GM19035 (cell line): ENCODE data around the gene CD300C.
"Not testable (repeated sequence)": the region's sequence is repeated elsewhere in the genome, so short reads cannot be mapped to it uniquely, and the experiment has no call there.

Experiments used
- ATAC-seq: cut with Tn5 transposase; IDR thresholded peaks from one replicate; pipeline ENCODE4 v1.9.1; 2021; ENCODE audit not compliant: unreplicated experiment

CD300C gene

DNA sequence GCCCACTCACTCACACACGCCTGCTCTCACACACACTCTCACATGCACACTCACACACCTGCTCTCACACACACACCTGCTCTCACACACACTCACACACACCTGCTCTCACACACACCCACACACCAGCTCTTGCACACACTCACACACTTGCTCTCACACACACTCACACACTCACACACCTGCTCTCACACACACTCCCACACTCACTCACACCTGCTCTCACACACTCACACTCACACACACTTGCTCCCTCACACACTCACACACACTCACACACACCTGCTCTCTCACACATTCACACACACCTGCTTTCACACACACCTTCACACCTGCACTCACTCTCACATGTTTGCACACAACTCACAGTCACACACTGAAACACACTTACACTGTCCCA, 17.4 kb upstream of the CD300C start:
- ATAC-seq = no peak

DNA sequence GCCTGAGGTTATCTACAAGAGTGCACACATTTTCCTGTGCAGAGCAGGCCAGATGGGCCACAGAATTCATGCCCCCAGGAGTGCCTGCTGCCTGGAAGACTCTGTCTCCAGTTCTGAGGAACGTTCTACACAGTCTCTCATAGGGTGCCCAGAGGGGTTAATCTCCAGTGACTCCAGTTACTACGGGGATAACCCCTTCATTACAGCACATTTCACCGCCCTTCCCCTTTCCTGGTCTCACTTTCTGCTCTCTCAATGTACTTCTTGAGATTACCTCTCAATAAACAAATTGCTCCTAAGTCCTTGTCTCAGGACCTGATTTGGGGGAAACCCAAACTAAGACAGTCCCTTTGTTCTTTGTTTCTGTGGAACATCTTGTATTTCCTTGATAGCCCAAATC, 15.7 kb upstream of the CD300C start:
- no peak for ATAC-seq

DNA sequence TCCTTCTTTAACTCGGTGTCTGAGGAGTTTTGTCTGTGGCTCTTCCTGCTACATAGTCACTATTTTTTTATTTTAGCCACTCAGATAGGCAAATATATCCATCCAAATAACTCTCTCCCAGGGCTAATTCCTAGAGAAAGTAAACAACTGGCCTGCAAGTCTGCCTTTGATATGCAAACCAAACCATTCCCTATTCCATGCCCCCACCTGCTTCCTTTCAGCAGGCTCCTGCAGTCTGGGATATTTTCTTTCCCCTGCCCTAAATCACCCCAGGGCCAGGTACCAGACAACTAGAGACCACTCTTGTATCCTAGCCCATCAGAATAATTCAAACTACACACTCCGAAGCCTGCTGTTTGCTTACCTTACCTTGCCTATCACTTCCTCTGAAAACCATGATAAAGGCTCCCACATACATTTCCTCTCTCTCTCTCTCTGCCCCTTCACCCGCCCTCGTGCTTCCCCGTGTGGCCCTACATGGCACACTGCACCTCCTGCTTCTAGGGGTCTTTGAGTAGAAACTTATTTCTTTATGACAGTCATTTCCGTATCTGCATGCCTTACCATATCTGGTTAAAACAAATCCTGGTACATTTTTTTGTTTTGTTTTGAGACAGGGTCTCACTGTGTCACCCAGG, 13.1 kb upstream of the CD300C start:
- no peak for ATAC-seq

DNA sequence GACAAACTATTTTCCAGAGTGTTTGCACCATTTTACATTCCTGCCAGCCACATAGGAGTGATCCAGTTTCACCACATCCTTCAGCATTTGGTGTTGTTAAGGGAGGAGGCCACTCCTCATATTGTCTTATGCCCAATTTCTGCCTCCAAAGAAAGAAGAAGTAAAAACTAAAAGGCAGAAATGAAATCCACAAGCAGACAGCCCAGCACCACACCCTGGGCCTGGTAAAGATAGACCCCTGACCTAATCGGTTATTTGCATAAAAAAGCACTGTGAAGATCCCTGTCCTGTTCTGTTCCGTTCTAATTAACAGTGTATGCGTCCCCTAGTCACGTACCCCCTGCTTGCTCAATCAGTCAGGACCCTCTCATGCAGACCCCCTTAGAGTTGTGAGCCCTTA, 12.5 kb upstream of the CD300C start:
- ATAC-seq = not testable (repeated sequence)

DNA sequence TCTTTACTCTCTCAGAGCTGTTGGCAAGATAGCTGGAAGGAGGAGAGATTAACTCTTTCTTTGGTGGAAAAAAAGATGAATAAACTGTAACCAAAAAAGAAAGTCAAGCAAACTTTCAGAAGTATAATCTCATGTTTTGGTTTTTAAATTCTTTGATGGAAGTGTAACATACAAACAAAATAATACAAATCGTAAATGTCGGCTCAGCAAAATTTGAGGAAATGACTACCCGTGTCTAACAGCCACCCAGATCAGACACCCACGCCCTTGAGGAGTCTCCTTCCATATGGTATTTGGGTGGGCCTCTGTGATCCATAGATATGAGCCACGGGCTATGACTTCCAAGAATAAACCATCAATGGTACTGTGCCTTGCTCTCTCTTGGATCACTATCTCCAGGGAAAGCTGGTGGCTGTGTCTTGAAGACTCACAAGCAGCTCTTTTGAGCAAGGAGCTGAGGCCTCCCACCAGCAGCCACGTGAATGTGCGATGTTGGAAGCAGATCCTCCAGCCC, 9.6 kb upstream of the CD300C start:
- no peak for ATAC-seq

DNA sequence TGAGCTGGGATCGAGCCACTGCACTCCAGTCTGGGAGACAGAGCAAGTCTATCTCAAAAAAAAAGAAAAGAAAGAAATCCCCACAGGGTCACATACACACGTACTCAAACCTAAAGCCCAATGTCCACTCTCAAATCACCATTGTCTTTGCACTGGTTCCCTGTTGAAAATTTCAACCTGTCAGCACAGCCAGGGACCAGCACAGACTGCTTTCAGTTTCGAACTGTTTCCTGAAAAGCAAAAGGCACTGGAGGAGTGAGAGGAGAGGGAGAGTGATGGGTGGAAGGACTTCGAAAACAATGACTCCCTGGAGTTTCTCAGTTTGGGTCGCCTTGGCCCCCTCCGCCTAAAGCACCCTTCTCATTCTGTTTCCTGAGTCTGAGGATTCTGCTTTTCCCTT, 9.0 kb upstream of the CD300C start:
- no peak for ATAC-seq

DNA sequence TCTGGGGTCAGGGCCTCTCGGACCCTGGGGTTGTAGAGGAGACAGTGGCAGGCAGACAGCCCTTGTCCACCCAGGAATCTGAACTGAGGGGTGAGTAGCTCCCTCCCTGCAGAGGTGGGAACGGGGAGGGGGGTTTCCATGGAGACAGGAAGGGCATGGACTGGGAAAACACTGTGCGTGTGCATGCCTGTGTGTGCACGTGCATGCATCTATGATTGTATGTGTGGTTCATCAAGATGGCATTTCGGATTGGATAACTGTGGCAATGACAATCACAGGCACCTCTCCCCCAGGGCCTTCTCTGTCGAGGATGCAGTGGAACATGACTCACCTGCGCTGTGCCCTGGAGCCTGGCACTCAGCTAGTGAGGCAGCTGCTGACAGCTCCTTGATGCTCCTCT, 6.1 kb upstream of the CD300C start:
- no peak for ATAC-seq

DNA sequence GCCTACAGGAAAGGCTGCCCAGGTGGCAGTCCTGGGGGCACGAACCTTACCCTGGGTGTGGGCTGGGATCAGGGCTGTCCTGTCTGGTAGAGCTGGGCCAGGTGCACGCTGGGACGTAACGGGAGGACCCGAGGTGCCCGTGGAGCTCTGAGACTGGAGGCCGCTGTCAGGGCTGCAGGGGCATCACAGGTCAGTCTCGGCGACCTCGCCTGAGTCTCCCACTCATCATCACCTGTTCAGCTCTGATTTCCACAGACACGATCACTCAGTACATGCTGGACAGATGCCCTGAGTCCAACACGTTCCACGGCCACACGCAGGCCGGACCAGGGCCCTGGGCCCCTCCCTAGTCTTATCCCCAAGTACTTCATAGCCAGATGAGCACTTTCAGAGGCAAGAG, 4.7 kb upstream of the CD300C start:
- ATAC-seq = no peak

DNA sequence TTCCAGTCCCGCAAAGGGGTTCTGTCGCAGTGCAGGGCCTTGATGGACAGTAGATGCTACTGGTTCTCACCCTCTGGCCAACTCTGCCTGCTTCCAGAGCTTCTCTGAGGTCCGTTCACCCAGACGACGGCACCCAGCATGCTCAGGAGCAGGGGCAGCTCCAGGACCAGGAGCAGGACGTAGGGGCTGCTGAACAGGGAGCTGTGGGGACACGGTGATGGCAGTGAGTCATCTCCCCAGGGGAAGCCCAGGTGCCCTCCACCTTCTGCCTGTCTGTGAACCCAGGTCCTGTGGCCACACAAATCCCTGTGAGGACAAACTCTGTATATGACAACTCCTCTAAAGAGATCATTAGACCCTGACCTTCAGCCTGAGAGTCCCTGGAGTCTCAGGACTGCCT, 3.4 kb upstream of the CD300C start:
- ATAC-seq = no peak

DNA sequence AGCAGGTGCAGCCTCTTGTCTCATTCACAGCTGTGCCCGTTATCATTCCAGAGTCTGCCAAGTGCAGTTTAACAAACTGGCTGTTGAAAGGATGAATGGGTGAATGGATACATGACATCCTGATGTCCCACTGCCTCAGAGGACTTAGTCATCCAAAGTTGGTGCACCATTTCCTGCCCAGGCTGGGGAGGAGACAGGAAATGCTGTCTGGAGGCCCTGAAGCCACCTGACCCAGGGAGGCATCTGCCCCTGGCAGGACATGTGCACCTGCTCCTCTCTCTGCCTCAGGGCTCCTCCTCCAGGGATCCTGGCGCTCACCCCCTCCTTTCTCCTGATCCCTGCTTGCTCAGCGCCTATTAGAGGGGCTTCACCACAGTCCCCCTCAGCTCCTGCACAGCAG, 1.8 kb upstream of the CD300C start:
- ATAC-seq = no peak

DNA sequence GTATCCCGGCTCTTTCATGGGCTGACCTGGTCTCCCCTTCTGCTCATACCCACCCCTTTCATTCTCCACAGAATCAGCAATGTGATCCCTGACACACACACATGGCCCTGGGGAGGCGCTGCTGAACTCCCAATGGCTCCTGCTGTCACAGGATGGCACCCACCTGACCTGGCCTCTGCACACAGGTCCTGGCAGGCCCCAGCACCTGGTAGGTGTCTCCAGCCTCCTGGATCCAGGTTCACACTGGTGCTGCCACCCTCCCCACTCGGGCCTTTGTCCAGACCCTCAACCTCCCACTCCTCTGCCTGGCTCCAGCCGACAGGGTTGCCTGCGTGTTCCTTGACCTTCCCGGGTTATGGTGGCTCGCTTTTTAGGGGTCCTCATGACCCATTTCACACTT, 1.3 kb upstream of the CD300C start:
- no peak for ATAC-seq

DNA sequence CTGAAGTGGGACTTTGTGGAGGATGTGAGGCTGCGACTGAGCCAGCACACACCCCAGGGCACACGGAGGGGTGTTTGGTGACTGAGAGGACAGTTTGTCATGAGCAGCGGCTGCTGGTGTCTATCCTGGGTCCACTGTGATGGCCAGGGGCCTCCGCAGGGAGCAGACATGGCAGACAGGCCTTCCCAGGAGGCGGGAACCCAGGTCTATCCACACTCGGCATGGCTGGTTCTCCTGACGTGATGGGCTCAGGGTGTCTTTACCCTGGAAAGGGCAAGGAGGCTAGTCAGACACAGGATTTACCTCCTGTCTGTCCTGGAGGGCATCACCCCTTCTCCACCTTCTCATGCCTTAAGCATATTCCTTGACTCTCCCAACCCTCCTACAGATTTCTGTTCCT, 671 bp upstream of the CD300C start:
- ATAC-seq = no peak

DNA sequence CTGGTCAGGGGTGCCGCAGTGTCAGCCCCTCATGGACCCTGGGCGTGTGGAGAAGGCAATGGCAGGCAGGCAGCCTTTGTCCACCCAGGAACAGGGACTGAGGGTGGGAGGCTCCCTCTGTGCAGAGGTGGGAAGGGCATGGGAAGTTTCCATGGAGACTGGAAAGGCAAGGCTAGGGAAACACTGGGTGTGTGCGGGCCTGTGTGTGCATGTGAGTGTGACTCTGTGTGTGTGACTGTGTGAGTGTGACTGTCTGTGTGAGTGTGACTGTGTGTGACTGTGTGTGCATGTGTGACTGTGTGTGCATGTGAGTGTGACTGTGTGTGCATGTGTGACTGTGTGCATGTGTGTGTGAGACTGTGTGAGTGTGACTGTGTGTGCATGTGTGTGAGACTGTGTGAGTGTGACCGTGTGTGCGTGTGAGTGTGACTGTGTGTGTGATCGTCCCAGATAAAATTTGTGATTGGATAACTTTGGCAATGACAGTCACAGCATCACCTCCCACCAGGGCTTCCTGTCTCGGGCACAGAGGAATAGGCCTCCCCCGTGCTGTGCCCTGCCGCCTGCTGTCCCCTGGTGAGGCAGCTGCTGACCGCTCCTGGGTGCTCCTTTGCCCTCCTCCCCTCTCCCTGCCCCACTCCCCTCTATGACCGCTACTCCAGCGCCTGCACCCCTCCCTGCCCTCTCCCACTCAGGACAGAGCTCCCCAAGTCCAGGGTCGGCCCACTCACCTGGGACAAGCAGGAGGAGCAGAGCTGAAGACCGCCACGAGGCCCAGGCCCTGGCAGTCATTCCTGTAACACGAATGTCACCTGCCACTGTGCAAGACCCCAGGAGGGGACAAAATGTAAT, 698 bp downstream of the CD300C start:
- no peak for ATAC-seq

DNA sequence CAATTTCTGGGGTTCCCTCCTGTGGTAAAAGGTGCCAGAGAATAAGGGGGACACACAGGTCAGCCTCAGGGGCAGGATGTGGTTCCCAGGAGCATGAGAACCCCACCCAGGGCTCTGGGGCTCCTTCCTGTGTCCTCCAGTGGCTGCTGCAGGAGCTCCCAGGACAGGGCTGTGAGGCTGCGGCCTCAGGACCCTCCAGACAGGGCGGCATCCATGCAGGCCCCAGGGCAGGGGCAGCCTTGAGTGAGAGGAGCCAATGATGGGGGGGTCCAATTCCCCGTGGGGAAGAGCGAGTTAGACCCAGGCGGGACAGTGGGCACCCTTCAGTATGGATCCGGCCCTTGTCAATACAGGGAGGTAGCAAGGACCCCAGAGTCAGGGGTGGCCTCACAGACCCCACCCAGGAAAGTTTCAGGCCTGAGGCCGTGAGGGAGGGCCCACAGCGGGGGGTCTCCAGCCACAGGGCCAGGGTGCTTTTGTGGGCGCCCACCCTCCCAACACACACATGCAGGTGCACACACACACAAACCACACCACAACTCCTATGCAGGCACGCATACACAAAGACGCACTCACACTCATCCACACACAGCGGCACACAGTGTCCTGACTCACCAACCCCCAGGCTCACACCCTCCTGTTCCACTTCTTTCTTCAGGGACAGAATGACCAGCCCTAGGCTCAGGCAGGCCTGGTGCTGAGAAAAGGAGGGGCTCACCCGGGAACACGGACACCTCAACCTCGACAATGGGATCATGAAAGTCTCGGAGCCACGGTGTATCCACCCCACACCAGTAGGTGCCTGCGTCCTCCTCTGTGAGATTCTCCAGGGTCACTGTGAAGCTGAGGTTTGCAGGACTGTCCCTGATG, 1.8 kb downstream of the CD300C start:
- no peak for ATAC-seq

DNA sequence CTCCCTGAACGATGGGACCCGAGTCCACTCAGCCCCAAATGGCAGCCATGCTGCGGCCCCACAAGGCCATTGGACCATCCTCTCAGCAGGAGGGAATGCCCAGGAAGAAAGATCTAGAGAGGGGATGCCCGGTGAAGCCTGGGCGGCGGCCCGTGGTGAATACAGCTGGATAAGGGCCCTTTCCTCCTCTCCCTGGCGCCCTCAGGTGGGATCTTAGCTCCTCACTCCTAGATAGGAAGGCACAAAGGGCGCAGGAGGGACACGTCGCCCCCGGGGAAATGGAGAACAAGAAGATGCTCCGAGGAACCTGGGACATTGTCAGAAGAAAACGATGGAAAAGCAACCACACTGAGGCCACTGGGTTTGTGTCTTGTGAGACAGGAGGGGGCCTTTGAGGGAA, 2.5 kb downstream of the CD300C start:
- ATAC-seq = no peak

DNA sequence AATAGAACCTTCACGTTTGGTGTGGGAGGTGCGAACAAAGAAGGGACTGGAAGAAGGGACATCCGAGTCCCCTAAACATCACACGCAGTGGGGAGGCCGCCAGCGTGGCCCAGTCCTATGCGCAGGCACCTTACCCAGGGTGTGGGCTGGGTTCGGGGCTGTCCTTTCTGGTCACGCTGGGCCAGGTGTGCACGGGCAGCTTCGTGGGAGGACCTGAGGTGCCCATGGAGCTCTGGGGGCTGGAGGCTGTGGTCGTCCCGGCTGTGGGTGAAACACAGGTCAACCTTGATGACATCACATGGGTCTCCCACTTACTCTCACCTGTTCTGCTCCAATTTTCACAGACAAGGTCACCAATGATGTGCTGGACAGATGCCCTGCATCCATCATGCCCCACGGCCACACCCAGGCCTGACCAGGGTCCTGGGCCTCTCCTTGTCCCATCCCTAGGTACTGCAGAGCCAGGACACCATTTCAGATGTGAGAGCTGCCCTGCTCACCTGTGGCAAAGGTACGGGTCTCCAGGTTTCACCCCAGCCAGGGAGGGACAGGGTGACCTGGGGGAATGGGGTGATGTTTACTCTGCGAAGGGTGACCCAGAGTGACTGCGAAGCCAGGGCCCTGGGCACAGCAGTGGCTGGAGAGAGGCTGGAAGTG, 3.1 kb downstream of the CD300C start:
- ATAC-seq = no peak

DNA sequence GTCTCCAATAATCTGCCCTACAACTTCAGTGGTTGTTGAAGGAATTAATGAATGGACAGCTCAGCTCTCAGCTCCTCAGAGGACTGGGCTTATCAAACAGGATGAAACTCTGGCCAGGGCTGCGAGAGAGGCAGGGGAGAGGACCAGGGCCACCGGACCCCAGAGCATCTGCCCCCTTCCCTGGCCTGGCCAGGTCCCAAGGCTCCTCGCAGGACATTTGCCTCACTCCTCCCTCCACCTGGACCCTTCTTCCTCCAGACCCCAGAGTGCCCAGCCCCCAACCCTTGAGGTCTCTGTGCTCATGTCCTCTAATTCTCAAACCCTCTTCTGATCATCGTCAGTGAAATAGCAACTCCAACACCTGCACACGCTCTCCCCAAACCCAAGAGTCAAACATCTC, 3.7 kb downstream of the CD300C start:
- ATAC-seq = no peak

DNA sequence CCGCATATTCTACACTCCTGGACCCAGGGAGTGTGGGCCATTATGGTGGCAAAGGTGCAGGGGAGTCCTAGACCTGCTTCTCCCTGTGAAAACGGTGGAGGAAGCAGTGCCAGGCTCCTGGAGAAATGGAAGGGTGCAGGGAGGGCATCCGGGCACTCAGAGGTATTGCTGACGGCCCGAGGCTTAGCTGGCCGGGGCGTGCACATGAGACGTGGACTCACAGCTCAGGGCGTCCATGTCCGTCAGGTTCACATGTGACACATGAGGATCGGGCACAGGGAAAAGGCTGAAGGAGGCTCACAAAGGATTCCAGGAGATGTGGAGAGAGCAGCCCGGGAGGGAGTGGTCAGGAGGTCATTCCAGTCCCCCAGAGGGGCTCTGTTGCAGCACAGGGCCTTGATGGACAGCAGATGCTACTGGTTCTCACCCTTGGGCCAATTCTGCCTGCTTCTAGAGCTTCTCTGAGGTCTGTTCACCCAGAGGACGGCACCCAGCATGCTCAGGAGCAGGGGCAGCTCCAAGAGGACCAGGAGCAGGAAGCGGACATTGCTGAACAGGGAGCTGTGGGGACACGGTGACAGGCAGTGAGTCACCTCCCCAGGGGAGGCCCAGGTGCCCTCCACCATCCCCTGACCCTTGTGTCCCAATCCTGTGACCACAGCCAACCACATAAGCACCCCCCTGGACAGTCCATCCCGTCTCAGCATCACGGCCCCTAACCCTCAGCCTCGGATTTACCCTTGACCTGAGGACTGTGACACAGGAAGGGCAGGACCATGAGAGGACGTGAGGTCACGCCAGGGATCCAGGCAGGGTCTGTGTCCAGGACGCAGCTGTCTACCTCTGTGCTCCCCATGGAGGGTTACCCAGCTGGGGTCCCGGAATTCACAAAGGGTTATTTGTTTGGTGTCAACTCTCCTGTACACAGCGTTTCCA, 4.5 kb downstream of the CD300C start:
- ATAC-seq = no peak

DNA sequence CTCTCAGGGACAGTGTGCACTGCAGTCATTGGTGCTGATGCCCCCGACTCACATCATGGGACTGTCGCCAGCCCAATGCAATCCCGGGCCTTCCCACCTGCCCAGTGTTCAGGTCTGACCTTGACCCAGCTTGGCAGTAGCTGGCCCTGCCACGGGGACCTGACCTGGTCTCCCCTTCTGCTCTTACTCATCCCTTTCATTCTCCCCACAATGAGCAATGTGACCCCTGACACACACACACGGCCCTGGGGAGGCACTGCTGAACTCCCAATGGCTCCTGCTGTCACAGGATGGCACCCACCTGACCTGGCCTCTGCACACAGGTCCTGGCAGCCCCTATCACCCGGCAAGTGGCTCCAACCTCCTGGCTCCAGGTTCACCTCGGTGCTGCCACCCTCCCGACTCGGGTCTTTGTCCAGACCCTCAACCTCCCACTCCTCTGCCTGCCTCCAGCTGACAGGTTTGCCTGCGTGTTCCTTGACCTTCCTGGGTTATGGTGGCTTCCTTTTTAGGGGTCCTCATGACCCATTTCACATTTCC, 6.6 kb downstream of the CD300C start:
- no peak for ATAC-seq

DNA sequence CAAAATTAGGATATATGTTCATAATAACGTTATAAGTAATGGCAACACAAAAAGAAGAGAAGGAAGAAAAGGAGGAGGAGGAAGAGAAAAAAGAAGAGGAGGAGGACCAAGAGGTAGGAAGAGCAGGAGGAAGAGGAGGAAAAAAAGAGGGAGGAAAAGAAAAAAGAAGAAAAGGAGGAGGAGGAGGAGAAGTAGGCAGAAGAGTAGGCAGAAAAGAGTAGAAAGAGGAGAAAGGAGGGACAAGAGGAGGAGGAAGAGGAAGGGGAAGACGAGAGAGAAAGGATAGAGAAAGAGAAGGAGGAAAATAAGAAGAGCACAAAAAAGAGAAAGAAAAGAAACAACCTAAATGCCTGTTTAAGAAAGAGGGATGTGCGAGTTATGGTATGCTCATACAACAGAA, 9.0 kb downstream of the CD300C start:
- ATAC-seq = no peak
